SH-SY5Y (cell line): ENCODE data around the gene GRIA1.

ENCODE experiments used
- GATA2 ChIP-seq: IDR thresholded peaks from 2 replicates; pipeline ENCODE4 v1.6.1; 2011; ENCODE audit warnings: mild to moderate bottlenecking, low read depth, low read length
- GATA3 ChIP-seq: IDR thresholded peaks from 2 replicates; pipeline ENCODE4 v1.6.1; 2011; ENCODE audit warnings: low read depth, mild to moderate bottlenecking, low read length, moderate library complexity

GRIA1 gene

DNA sequence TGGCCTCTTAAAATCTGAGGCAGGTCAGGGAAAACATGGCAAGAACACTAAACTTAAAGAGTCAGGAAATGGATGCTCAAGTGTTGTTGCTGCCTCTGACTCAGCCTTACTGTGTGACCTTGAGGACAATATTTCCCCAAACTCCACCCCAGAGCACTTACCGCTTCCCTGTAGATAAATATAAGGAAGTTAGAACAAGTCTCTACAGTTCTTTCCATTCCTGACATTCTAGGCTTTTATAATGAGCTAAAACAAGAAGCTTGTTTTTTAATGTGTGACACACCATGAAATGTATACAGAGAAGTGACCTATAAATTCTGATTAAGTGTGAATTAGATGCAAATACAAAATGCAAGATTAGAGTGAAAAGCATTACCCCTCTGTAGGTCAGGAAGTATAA lies 129.3 kb downstream of the GRIA1 start:
- TF ChIP-seq GATA2 (no peak), GATA3 (no peak)

GRCh38 chr5:153623124-153623523 lies 132.7 kb downstream of the GRIA1 start:
- TF ChIP-seq GATA2: no peak

GRCh38 chr5:153623751-153624450 lies 133.4 kb downstream of the GRIA1 start:
- no peak for TF ChIP-seq GATA2
- TF ChIP-seq GATA3: no peak

- no peak for TF ChIP-seq GATA3
- no peak for TF ChIP-seq GATA2
These were observed 133.9 kb downstream of the GRIA1 start for GRCh38 chr5:153624451-153624765.

- TF ChIP-seq GATA2 (no peak), GATA3 (no peak)
These were observed 135.4 kb downstream of the GRIA1 start for GRCh38 chr5:153625826-153626354.

GRCh38 chr5:153626836-153627235 lies 136.4 kb downstream of the GRIA1 start:
- no peak for TF ChIP-seq GATA2
- no peak for TF ChIP-seq GATA3

DNA sequence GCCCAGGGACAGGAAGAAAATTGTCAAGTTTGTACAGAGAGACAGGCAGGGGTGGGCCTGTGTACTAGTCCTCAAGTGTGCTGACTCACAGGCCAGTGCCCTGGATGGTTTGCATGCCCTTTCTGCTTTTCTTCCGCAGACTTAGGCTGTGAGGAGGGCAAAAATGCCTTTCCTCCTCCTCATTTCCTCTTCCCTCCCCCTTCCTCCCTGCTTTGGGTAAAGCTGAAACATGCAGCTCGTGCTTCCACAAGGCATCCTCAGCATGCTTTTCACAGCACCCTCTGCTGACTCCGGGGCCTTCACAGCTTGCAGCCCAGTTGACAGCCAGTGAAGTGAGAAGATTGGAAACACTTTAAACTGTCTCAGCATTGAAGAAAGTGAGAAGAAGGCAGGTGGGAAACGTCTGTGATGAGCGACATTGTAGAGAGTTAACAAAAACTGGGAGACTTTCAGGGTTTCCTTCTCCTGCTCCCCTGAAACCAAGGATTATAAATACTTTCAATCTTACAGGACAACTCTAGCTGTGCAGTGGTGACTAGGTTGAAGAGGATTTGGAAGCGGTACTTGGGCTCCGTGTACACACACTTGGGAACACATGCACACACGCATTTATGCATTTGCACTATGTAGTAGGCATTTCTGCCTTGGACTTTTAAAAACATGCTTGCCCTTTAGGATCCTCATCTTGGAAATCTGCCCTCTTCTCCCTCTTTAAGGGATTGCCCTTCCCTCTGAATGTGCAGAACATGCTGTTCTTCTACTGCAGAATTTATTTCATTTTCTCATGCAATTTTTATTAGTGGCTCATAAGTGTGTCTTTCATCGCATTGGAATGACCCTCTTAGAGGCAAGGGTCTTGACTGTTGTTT lies 138.8 kb downstream of the GRIA1 start:
- TF ChIP-seq GATA3: no peak

DNA sequence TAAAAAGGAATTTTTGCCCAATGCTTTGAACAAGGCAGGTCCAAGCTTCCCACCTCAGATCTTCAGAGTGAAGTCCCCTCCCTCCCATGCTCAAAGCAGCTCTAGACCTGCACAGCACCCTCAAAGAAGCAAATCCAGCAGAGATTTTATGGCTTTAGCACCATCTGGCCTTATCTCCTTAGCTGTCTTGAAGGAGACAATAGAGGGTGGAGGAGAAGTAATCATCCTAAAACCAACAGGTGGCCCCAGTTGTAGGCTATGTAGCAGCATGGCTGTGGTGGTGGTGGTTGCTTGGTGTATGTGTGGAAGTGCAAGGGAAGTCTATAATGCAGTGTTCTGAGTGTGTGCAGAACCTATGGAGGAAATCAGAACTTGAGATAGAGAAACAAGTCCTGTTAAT lies 140.1 kb downstream of the GRIA1 start:
- TF ChIP-seq GATA3 (no peak), GATA2 (no peak)

DNA sequence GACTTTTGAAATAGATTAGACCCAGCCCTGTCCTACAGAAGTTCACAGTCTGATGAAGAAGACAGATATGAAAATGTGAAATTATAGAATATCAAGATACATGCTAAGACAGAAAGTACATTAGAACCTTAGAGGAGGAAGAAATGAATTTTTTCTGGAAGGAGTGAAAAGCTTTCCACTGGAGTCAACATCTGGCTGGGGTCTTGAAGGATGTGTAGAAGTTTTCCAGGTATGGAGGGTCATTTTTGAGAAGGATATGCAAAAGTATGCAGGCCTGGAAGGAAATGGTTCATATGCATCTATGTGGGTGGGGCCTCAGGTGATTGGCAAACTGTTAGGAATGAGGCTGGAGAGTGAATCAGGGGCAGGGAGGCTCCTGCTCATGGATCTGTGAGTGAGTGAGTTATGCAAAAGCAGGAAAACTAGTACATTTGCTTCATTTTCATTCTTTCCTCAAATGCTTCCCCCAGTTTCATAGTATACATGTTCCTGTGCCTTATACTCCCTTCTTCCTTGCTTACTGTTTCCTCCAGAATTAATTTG lies 142.3 kb downstream of the GRIA1 start:
- no peak for TF ChIP-seq GATA2
- TF ChIP-seq GATA3: no peak

GRCh38 chr5:153636670-153637451 lies 146.4 kb downstream of the GRIA1 start:
- TF ChIP-seq GATA3 (no peak), GATA2 (no peak)

DNA sequence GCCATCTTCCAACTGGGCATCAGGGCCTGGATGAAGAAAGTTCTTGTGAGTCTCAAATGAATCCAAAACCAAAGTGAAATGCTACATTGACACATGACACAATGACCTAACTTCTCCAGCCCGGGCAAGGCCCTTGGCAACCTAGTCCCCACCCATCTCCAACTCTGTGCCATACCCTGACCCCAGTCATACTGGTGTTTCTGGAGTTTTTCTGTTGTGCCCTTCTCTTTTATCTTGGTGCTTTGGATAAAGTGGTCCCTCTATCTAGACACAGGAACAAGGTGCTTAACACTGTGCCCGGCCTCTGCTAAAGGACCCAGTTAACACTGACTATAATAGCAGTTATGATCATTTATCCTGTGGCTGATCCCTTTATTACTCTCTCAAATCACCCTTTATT lies 149.8 kb downstream of the GRIA1 start:
- no peak for TF ChIP-seq GATA2
- no peak for TF ChIP-seq GATA3

GRCh38 chr5:153641183-153641688 lies 150.8 kb downstream of the GRIA1 start:
- TF ChIP-seq GATA2: no peak
- no peak for TF ChIP-seq GATA3

DNA sequence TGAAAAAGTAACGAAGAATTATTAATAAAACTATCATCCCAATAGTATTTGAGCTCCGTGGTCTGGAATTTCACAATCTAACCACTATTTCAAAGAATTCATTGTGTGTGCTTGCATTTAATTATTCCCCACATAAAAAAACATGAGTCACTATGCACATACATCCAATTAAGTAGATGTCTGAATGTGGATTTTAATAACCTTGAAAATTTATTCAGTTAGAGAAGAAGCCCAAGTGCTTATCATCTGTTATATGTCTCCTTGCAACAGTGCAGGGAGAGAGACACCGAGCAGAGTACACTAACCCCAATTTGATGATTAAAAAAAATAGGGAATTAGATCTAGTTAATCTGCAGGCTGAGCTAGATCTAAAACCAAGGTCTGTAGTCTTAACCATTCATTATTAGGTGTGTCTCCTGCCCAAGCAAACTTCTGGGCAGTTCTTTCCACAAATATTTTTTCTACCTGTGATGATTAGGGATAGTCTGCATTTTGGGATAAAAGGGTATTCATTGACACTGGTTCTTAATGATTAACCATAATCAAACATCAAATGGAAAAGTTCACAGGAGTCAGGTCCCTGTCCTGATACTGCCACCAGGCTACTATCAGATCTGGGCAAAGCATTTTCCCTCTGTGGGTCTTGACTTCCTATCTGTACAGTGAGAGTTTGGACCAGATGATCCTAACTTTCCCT lies 164.2 kb downstream of the GRIA1 start:
- TF ChIP-seq GATA2: no peak
- TF ChIP-seq GATA3: no peak

DNA sequence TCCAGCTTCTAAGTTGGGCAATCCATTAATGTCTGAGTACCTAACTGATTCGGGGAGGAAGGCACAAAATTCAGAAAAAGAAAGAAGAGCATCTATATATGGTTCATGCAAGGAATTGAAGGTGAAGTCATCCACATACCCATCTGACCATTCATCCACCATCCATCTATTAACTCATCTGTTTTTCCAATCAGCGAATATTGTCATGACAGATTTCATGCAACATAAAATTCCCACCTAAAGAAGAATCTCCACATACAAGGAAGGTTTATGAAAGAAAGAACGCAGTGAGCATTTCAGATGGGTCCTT lies 164.7 kb downstream of the GRIA1 start:
- TF ChIP-seq GATA2 (no peak), GATA3 (no peak)
